ENCODE results near the gene SOWAHA. TPM values are rescaled to one million over a fixed set of nuclear protein-coding genes. Genes with fewer than 3 reads are reported as not detected.

SOWAHA gene
- total and polyA plus RNA-seq, 2 donors (not counting 3 experiments of a cell fraction or from before 2014, with no cell fraction given) = not detected

GRCh38 chr5:132840896-132841295 lies 27.8 kb downstream of the SOWAHA start:
- dilution Hi-C loops (cut with MboI; ENCODE audit: extremely low pct_ligation_motif_present, low sequenced_read_pairs) = no loop called here
- H2AFZ ChIP-seq (ENCODE audit: low read depth, low read length) = peak overlapping the region; percentile 90
- no peaks in the 10 kb centered on the region for H3K27me3 ChIP-seq (ENCODE audit: control insufficient read depth in 2 of 2, insufficient read depth in 2 of 2, low read length in 2 of 2)
- DNase-seq (ENCODE audit: low read depth, low spot score) (no peak), FAIRE-seq (peak; percentile 55)
- no peaks in the 10 kb centered on the region for H3K36me3 ChIP-seq (ENCODE audit: control insufficient read depth in 2 of 2, extremely low read depth in 1 of 2, insufficient read depth in 2 of 2, low read length in 2 of 2)
- H3K79me2 ChIP-seq (ENCODE audit: control insufficient read depth, insufficient read depth, low read length) = no peaks in the 10 kb centered on the region
- intact Hi-C loops (cut with micrococcal nuclease) = loop anchor here (1.0 kb wide), 1 partner anchor 25 kb away; the partner anchor contains the start of genes GDF9 and UQCRQ
- peaks cover 22% of the 10 kb centered on the region for H3K4me1 ChIP-seq (ENCODE audit: control insufficient read depth, extremely low read depth, insufficient read depth, low read length)
- BruUV-seq (replicated peaks) = no TSS peak
- no peak overlapping the region for H3K4me2 ChIP-seq (ENCODE audit: insufficient read depth, low read length)
- no peaks in the 10 kb centered on the region for H3K9me1 ChIP-seq (replicated peaks; ENCODE audit: control insufficient read depth, extremely low read depth, insufficient read depth, low read length)
- no peak overlapping the region for H3K27ac ChIP-seq (ENCODE audit: insufficient read depth, low read depth, low read length)
- no peak overlapping the region for H3K4me3 ChIP-seq (replicated peaks in 1 of 3; ENCODE audit: insufficient read depth in 1 of 3, low read depth in 1 of 3, low read length in 3 of 3)
- POLR2A ChIA-PET = no interaction called here
- H4K20me1 ChIP-seq (replicated peaks; ENCODE audit: control insufficient read depth, extremely low read depth, insufficient read depth, low read length) = no peaks in the 10 kb centered on the region
- H3K9ac ChIP-seq (replicated peaks; ENCODE audit: extremely low read depth, insufficient read depth, low read length) = no peak overlapping the region
- CTCF ChIA-PET = interaction anchor here (1.1 to 2.2 kb wide), 3 partner anchors 13 to 23 kb away, joined by 3 to 10 read pairs (median 7); no protein-coding TSS in a partner anchor
- no peaks in the 10 kb centered on the region for H3K9me3 ChIP-seq (replicated peaks; ENCODE audit: control insufficient read depth, insufficient read depth, low read length)
- TF ChIP-seq FOS (IDR thresholded peaks at IDR 0.05; ENCODE audit: borderline replicate concordance, insufficient read depth, low read length) = no peak
- no peak for TF ChIP-seq POLR2A (IDR thresholded peaks at IDR 0.05; ENCODE audit: low read depth, low read length)
- TF ChIP-seq MYC (IDR thresholded peaks at IDR 0.05; ENCODE audit: low read depth, low read length) = no peak
- TF ChIP-seq EZH2 (IDR thresholded peaks at IDR 0.05; ENCODE audit: borderline replicate concordance, low read depth, low read length, severe bottlenecking) = no peak
- no peak for TF ChIP-seq CTCF (IDR thresholded peaks at IDR 0.05; ENCODE audit: extremely low read depth in 1 of 2, insufficient read depth in 1 of 2, low read depth in 1 of 2, low read length in 2 of 2)
- no peak for TF ChIP-seq GATA2 (IDR thresholded peaks at IDR 0.05; ENCODE audit: insufficient read depth, insufficient read length, low read depth, low read length)
- no peak for TF ChIP-seq MAX (IDR thresholded peaks at IDR 0.05; ENCODE audit: insufficient read depth, insufficient read length)

Measured in endothelial cell of umbilical vein (primary cell).